NT2/D1 (cell line): ENCODE results near the gene ZNF652.

ENCODE experiments used
- DNase-seq: peaks from one replicate; pipeline ENCODE4 v3.0.0-alpha.2; 2011; ENCODE audit warnings: low read depth, low spot score
- H3K27me3 ChIP-seq: 2 replicates; pipeline ENCODE4 v1.6.0; 2011; ENCODE audit warnings: mild to moderate bottlenecking; ENCODE audit not compliant: insufficient read length, insufficient read depth
- H3K36me3 ChIP-seq: 2 replicates; pipeline ENCODE4 v1.6.1; 2011; ENCODE audit warnings: mild to moderate bottlenecking, low read length, mixed read lengths; ENCODE audit not compliant: insufficient read depth, insufficient read length
- H3K4me1 ChIP-seq: 2 replicates; pipeline ENCODE4 v1.5.1; 2011; ENCODE audit not compliant: insufficient read depth, insufficient read length
- H3K4me3 ChIP-seq: 2 replicates; pipeline ENCODE4 v1.5.1; 2011; ENCODE audit warnings: low read depth; ENCODE audit not compliant: insufficient read length
- H3K9ac ChIP-seq: 2 replicates; pipeline ENCODE4 v1.6.0; 2011; ENCODE audit warnings: low read depth; ENCODE audit not compliant: insufficient read length
- H3K9me3 ChIP-seq: 2 replicates; pipeline ENCODE4 v1.5.1; 2011; ENCODE audit warnings: mild to moderate bottlenecking, low read length; ENCODE audit not compliant: insufficient read depth
- SUZ12 ChIP-seq: IDR thresholded peaks from 2 replicates; pipeline ENCODE4 v1.6.1; 2011; ENCODE audit not compliant: insufficient read length, insufficient read depth; ENCODE audit errors: extremely low read depth
- YY1 ChIP-seq: IDR thresholded peaks from 2 replicates; pipeline ENCODE4 v1.6.1; 2011; ENCODE audit not compliant: insufficient read length, insufficient read depth
- ZNF274 ChIP-seq: IDR thresholded peaks from 2 replicates; pipeline ENCODE4 v1.6.1; 2011; ENCODE audit warnings: mild to moderate bottlenecking, low read depth, low read length

The ZNF652 gene

GRCh38 chr17:49339354-49339753, 22.7 kb downstream of the ZNF652 start:
- no peak for TF ChIP-seq ZNF274
- TF ChIP-seq YY1: no peak
- no peak for TF ChIP-seq SUZ12
- no peaks in the 10 kb centered on the region for H3K36me3 ChIP-seq
- DNase-seq: no peak
- H3K27me3 ChIP-seq: no peaks in the 10 kb centered on the region
- H3K9me3 ChIP-seq: no peaks in the 10 kb centered on the region
- no peak overlapping the region for H3K4me3 ChIP-seq
- no peak overlapping the region for H3K9ac ChIP-seq
- H3K4me1 ChIP-seq: no peaks in the 10 kb centered on the region

GRCh38 chr17:49338883-49339282, 23.2 kb downstream of the ZNF652 start:
- no peak for DNase-seq
- Histone ChIP-seq H3K9me3 (no peaks in the 10 kb centered on the region), H3K27me3 (no peaks in the 10 kb centered on the region), H3K4me3 (no peak overlapping the region), H3K36me3 (no peaks in the 10 kb centered on the region), H3K4me1 (no peaks in the 10 kb centered on the region), H3K9ac (no peak overlapping the region)
- TF ChIP-seq SUZ12: no peak
- no peak for TF ChIP-seq YY1
- TF ChIP-seq ZNF274: no peak

- TF ChIP-seq ZNF274 (no peak), YY1 (no peak), SUZ12 (no peak)
- no peak overlapping the region for H3K4me3 ChIP-seq
- no peak for DNase-seq
- no peaks in the 10 kb centered on the region for H3K4me1 ChIP-seq
- H3K36me3 ChIP-seq: no peaks in the 10 kb centered on the region
- no peaks in the 10 kb centered on the region for H3K9me3 ChIP-seq
- H3K9ac ChIP-seq: no peak overlapping the region
- H3K27me3 ChIP-seq: no peaks in the 10 kb centered on the region
Observed at GRCh38 chr17:49337884-49338283, 24.2 kb downstream of the ZNF652 start.

- no peak overlapping the region for H3K9ac ChIP-seq
Observed at GRCh38 chr17:49334744-49335512, 27.1 kb downstream of the ZNF652 start.

GRCh38 chr17:49333804-49334203, 28.2 kb downstream of the ZNF652 start:
- no peaks in the 10 kb centered on the region for H3K36me3 ChIP-seq
- no peaks in the 10 kb centered on the region for H3K4me1 ChIP-seq
- TF ChIP-seq YY1: no peak
- TF ChIP-seq SUZ12: no peak
- TF ChIP-seq ZNF274: no peak
- no peak overlapping the region for H3K4me3 ChIP-seq
- H3K9ac ChIP-seq: no peak overlapping the region
- no peak for DNase-seq
- H3K9me3 ChIP-seq: no peaks in the 10 kb centered on the region
- H3K27me3 ChIP-seq: no peaks in the 10 kb centered on the region

More at GRCh38 chr17:49334744-49335512, 27.1 kb downstream of the ZNF652 start:
- Histone ChIP-seq H3K9me3 (no peaks in the 10 kb centered on the region), H3K36me3 (no peaks in the 10 kb centered on the region), H3K4me3 (no peak overlapping the region), H3K27me3 (no peaks in the 10 kb centered on the region), H3K4me1 (no peaks in the 10 kb centered on the region)
- DNase-seq: no peak
- TF ChIP-seq YY1: no peak
- TF ChIP-seq ZNF274: no peak
- TF ChIP-seq SUZ12: no peak

- TF ChIP-seq YY1 (no peak), ZNF274 (no peak), SUZ12 (no peak)
- Histone ChIP-seq H3K36me3 (no peaks in the 10 kb centered on the region), H3K9ac (no peak overlapping the region), H3K9me3 (no peaks in the 10 kb centered on the region), H3K4me3 (no peak overlapping the region), H3K4me1 (no peaks in the 10 kb centered on the region), H3K27me3 (no peaks in the 10 kb centered on the region)
- no peak for DNase-seq
Observed at GRCh38 chr17:49327835-49328784, 33.9 kb downstream of the ZNF652 start.

- Histone ChIP-seq H3K9ac (no peak overlapping the region), H3K36me3 (no peaks in the 10 kb centered on the region), H3K27me3 (no peaks in the 10 kb centered on the region), H3K4me1 (no peaks in the 10 kb centered on the region), H3K4me3 (no peak overlapping the region), H3K9me3 (no peaks in the 10 kb centered on the region)
- TF ChIP-seq ZNF274 (no peak), SUZ12 (no peak), YY1 (no peak)
- DNase-seq: no peak
Observed at GRCh38 chr17:49325980-49326379, 36.1 kb downstream of the ZNF652 start.
